D721Med (cell line): ENCODE data around the gene TMEM80.

ENCODE experiments used
- DNase-seq: peaks from one replicate; pipeline ENCODE4 v3.0.0; 2011; ENCODE audit warnings: low spot score; ENCODE audit not compliant: insufficient read length
- FAIRE-seq: peaks from 2 replicates; lab custom pipeline; 2011; peaks lifted over from hg19 to GRCh38; lab: Jason Lieb, UNC
- CTCF ChIP-seq: IDR thresholded peaks from 2 replicates; pipeline ENCODE4 v1.5.1; 2012; ENCODE audit warnings: mild to moderate bottlenecking, control low read depth; ENCODE audit not compliant: insufficient read depth; ENCODE audit errors: missing control alignments

TMEM80 gene

GRCh38 chr11:656426-656825 lies 39.2 kb upstream of the TMEM80 start:
- DNase-seq (no peak), FAIRE-seq (no peak)
- no peak for TF ChIP-seq CTCF

- no peak for DNase-seq
- no peak for FAIRE-seq
- TF ChIP-seq CTCF: no peak
These were observed 38.8 kb upstream of the TMEM80 start for GRCh38 chr11:656866-657265.

- FAIRE-seq: no peak
- DNase-seq: no peak
- TF ChIP-seq CTCF: no peak
These were observed 37.9 kb upstream of the TMEM80 start for GRCh38 chr11:657691-658126.

GRCh38 chr11:659532-660085 lies 36.0 kb upstream of the TMEM80 start:
- FAIRE-seq (no peak), DNase-seq (no peak)
- TF ChIP-seq CTCF: no peak

GRCh38 chr11:660281-660680 lies 35.3 kb upstream of the TMEM80 start:
- no peak for TF ChIP-seq CTCF
- FAIRE-seq (no peak), DNase-seq (no peak)

GRCh38 chr11:660681-661444 lies 34.8 kb upstream of the TMEM80 start:
- no peak for FAIRE-seq
- no peak for DNase-seq
- TF ChIP-seq CTCF: no peak

- no peak for FAIRE-seq
- TF ChIP-seq CTCF: peak; percentile 51
- DNase-seq: no peak
These were observed 32.8 kb upstream of the TMEM80 start for GRCh38 chr11:662689-663274.
